Measurements from ENCODE around the gene PRAMEF6.
"Not testable (repeated sequence)": the region's sequence is repeated elsewhere in the genome, so short reads cannot be mapped to it uniquely, and the experiment has no call there.

PRAMEF6 gene

GRCh38 chr1:12947480-12947879 is at the start of gene PRAMEF6:
PRAMEF6 (minus strand) TSS chr1:12947580; CDS start chr1:12942518, 5,062 bp downstream.
- H3K4me3 ChIP-seq (replicated peaks in 1 of 2; ENCODE audit: low read depth in 2 of 2, low read length in 2 of 2); DNase-seq (ENCODE audit: low read depth in 2 of 2): not testable (repeated sequence)

- DNase-seq (ENCODE audit: low read depth in 2 of 2); H3K4me3 ChIP-seq (replicated peaks in 1 of 2; ENCODE audit: low read depth in 2 of 2, low read length in 2 of 2): not testable (repeated sequence)
Measured at GRCh38 chr1:12924368-12924767, 23.0 kb downstream of the PRAMEF6 start.

GRCh38 chr1:12921749-12922148 is 25.6 kb downstream of the PRAMEF6 start:
- H3K4me3 ChIP-seq (replicated peaks in 1 of 2; ENCODE audit: low read depth in 2 of 2, low read length in 2 of 2); DNase-seq (ENCODE audit: low read depth in 2 of 2): not testable (repeated sequence)

- not testable (repeated sequence) for DNase-seq (ENCODE audit: low read depth in 2 of 2); H3K4me3 ChIP-seq (replicated peaks in 1 of 2; ENCODE audit: low read depth in 2 of 2, low read length in 2 of 2)
Measured at GRCh38 chr1:12916310-12916709, 31.1 kb downstream of the PRAMEF6 start, which contains the start of gene PRAMEF7. PRAMEF7 (plus strand) TSS chr1:12916610; CDS start chr1:12917693, 1,083 bp downstream.

GRCh38 chr1:12903793-12904572 is 43.4 kb downstream of the PRAMEF6 start:
- DNase-seq (ENCODE audit: low read depth in 2 of 2); H3K4me3 ChIP-seq (replicated peaks in 1 of 2; ENCODE audit: low read depth in 2 of 2, low read length in 2 of 2): not testable (repeated sequence)

GRCh38 chr1:12899186-12899585 is 48.2 kb downstream of the PRAMEF6 start:
- DNase-seq (ENCODE audit: low read depth in 2 of 2) = not testable (repeated sequence)

GRCh38 chr1:12898170-12898569 is 49.2 kb downstream of the PRAMEF6 start, which contains the start of gene PRAMEF10:
PRAMEF10 (minus strand) TSS chr1:12898270; CDS start chr1:12895847, 2,423 bp downstream.
- not testable (repeated sequence) for DNase-seq (ENCODE audit: low read depth in 2 of 2); H3K4me3 ChIP-seq (replicated peaks in 1 of 2; ENCODE audit: low read depth in 2 of 2, low read length in 2 of 2)

More at GRCh38 chr1:12899186-12899585, 48.2 kb downstream of the PRAMEF6 start:
- H3K4me3 ChIP-seq (replicated peaks in 1 of 2; ENCODE audit: low read depth in 2 of 2, low read length in 2 of 2) = not testable (repeated sequence)

Data from cardiac fibroblast (primary cell).